ENCODE results near the gene TPCN2. TPM values are rescaled to one million over a fixed set of nuclear protein-coding genes. Genes with fewer than 3 reads are reported as not detected.

The TPCN2 gene
- total and polyA plus RNA-seq, 11 donors, result 4.1 to 17.6 (median 7.5) TPM

- H3K4me3 ChIP-seq, result no peak overlapping the region
- H3K27me3 ChIP-seq, result no peaks in the 10 kb centered on the region
- no peaks in the 10 kb centered on the region for H3K9me3 ChIP-seq
- 66 to 74% (median 69%) methylated on average over 6 to 8 of the region's 8 CpGs for WGBS, 4 donors
- DNase-seq, result peak in 1 of 5 donors; percentile 17
- peaks cover 0 to 23% (median 10%) of the 10 kb centered on the region in 12 donors for H3K4me1 ChIP-seq
- peak in 3 of 4 donors; percentile 11 to 54 (median 53) for ATAC-seq
- peak overlapping the region in 7 of 12 donors; percentile 25 to 93 (median 41) for H3K27ac ChIP-seq
- TF ChIP-seq POLR2A (IDR thresholded peaks at IDR 0.05) (no peak), CTCF (IDR thresholded peaks at IDR 0.05) (peak in 10 of 12 donors; percentile 15 to 47 (median 26))
- intact Hi-C loops (cut with DNase I), result no loop called here
- H3K36me3 ChIP-seq, result peaks cover 0 to 17% (median 0%) of the 10 kb centered on the region in 9 donors
Observed at GRCh38 chr11:69000831-69001242, 47.9 kb upstream of the TPCN2 start.

GRCh38 chr11:69001243-69002081, 47.3 kb upstream of the TPCN2 start:
- Histone ChIP-seq H3K27me3 (no peaks in the 10 kb centered on the region), H3K27ac (peak overlapping the region in 7 of 12 donors; percentile 25 to 93 (median 41)), H3K4me1 (peaks cover 0 to 23% (median 10%) of the 10 kb centered on the region in 12 donors), H3K9me3 (no peaks in the 10 kb centered on the region), H3K36me3 (peaks cover 0 to 19% (median 0%) of the 10 kb centered on the region in 9 donors), H3K4me3 (no peak overlapping the region)
- WGBS, 4 donors, result 87 to 93% (median 88%) methylated on average over 22 to 23 of the region's 23 CpGs
- intact Hi-C loops (cut with DNase I), result no loop called here
- TF ChIP-seq CTCF (IDR thresholded peaks at IDR 0.05), result no peak
- DNase-seq (peak in 1 of 5 donors; percentile 13), ATAC-seq (no peak)

GRCh38 chr11:69002110-69002569, 46.6 kb upstream of the TPCN2 start:
- Histone ChIP-seq H3K4me3 (no peak overlapping the region), H3K27ac (peak overlapping the region in 1 of 12 donors; percentile 93), H3K27me3 (no peaks in the 10 kb centered on the region), H3K36me3 (peaks cover 0 to 20% (median 0%) of the 10 kb centered on the region in 9 donors), H3K9me3 (no peaks in the 10 kb centered on the region), H3K4me1 (peaks cover 0 to 23% (median 10%) of the 10 kb centered on the region in 12 donors)
- TF ChIP-seq POLR2A (IDR thresholded peaks at IDR 0.05), result no peak
- 74 to 87% (median 86%) methylated on average over 6 of the region's 6 CpGs for WGBS, 4 donors
- intact Hi-C loops (cut with DNase I), result no loop called here
- DNase-seq (no peak), ATAC-seq (no peak)

GRCh38 chr11:69002570-69003231, 46.0 kb upstream of the TPCN2 start:
- H3K27me3 ChIP-seq, result no peaks in the 10 kb centered on the region
- no peaks in the 10 kb centered on the region for H3K9me3 ChIP-seq
- WGBS, 4 donors, result 86 to 91% (median 89%) methylated on average over 10 to 13 of the region's 13 CpGs
- H3K4me3 ChIP-seq, result no peak overlapping the region
- peaks cover 0 to 23% (median 0%) of the 10 kb centered on the region in 9 donors for H3K36me3 ChIP-seq
- DNase-seq, result peak in 1 of 5 donors; percentile 57
- H3K4me1 ChIP-seq, result peaks cover 0 to 27% (median 11%) of the 10 kb centered on the region in 12 donors
- TF ChIP-seq CTCF (IDR thresholded peaks at IDR 0.05), result no peak
- TF ChIP-seq POLR2A (IDR thresholded peaks at IDR 0.05), result no peak
- ATAC-seq, result no peak
- peak overlapping the region in 1 of 12 donors; percentile 93 for H3K27ac ChIP-seq
- intact Hi-C loops (cut with DNase I), result no loop called here

Measured in heart left ventricle (tissue), 16 donors.